ENCODE data around the gene HOXB7.
A peak's percentile ranks its signal among the peaks of the same experiment; 100 is the strongest.

Gene HOXB7

GRCh38 chr17:48630009-48630924 lies 19.4 kb upstream of the HOXB7 start:
- ATAC-seq (ENCODE audit: low read depth) (no peak), DNase-seq (ENCODE audit: low spot score in 2 of 2) (no peak)
- no peak overlapping the region for H3K4me3 Mint-ChIP-seq
- H3K4me1 Mint-ChIP-seq: peaks cover 3% of the 10 kb centered on the region
- no peaks in the 10 kb centered on the region for H3K36me3 Mint-ChIP-seq
- H3K9me3 Mint-ChIP-seq: no peaks in the 10 kb centered on the region
- peaks cover 38% of the 10 kb centered on the region for H3K27me3 Mint-ChIP-seq
- H3K27ac Mint-ChIP-seq: no peak overlapping the region

- Mint-ChIP-seq H3K36me3 (no peaks in the 10 kb centered on the region), H3K27ac (no peak overlapping the region), H3K4me1 (peaks cover 3% of the 10 kb centered on the region), H3K4me3 (no peak overlapping the region), H3K27me3 (peaks cover 36% of the 10 kb centered on the region), H3K9me3 (no peaks in the 10 kb centered on the region)
- no peak for DNase-seq (ENCODE audit: low spot score in 2 of 2)
- no peak for ATAC-seq (ENCODE audit: low read depth)
Measured at GRCh38 chr17:48629411-48629759, 18.6 kb upstream of the HOXB7 start.

- Mint-ChIP-seq H3K9me3 (no peaks in the 10 kb centered on the region), H3K4me1 (peaks cover 3% of the 10 kb centered on the region), H3K4me3 (no peak overlapping the region), H3K27me3 (peaks cover 38% of the 10 kb centered on the region), H3K27ac (no peak overlapping the region), H3K36me3 (no peaks in the 10 kb centered on the region)
- no peak for DNase-seq (ENCODE audit: low spot score in 2 of 2)
- ATAC-seq (ENCODE audit: low read depth): no peak
Measured at GRCh38 chr17:48628649-48629410, 18.0 kb upstream of the HOXB7 start.

GRCh38 chr17:48627623-48628521 lies 17.1 kb upstream of the HOXB7 start:
- Mint-ChIP-seq H3K4me1 (peaks cover 3% of the 10 kb centered on the region), H3K4me3 (no peak overlapping the region), H3K9me3 (no peaks in the 10 kb centered on the region), H3K36me3 (no peaks in the 10 kb centered on the region), H3K27me3 (peaks cover 41% of the 10 kb centered on the region), H3K27ac (no peak overlapping the region)
- no peak for DNase-seq (ENCODE audit: low spot score in 2 of 2)
- ATAC-seq (ENCODE audit: low read depth): no peak

GRCh38 chr17:48627118-48627597 lies 16.3 kb upstream of the HOXB7 start:
- no peaks in the 10 kb centered on the region for H3K36me3 Mint-ChIP-seq
- H3K4me3 Mint-ChIP-seq: no peak overlapping the region
- H3K27me3 Mint-ChIP-seq: peaks cover 44% of the 10 kb centered on the region
- no peaks in the 10 kb centered on the region for H3K9me3 Mint-ChIP-seq
- no peak for DNase-seq (ENCODE audit: low spot score in 2 of 2)
- H3K27ac Mint-ChIP-seq: no peak overlapping the region
- no peak for ATAC-seq (ENCODE audit: low read depth)
- H3K4me1 Mint-ChIP-seq: peaks cover 3% of the 10 kb centered on the region

- DNase-seq (ENCODE audit: low spot score in 2 of 2) (no peak), ATAC-seq (ENCODE audit: low read depth) (peak; percentile 25)
- no peaks in the 10 kb centered on the region for H3K36me3 Mint-ChIP-seq
- H3K27ac Mint-ChIP-seq: peak within 1 kb of the TSS; percentile 82
- no peaks in the 10 kb centered on the region for H3K9me3 Mint-ChIP-seq
- peak within 1 kb of the TSS; percentile 90 for H3K4me3 Mint-ChIP-seq
- H3K4me1 Mint-ChIP-seq: peaks cover 3% of the 10 kb centered on the region
- H3K27me3 Mint-ChIP-seq: peaks cover 47% of the 10 kb centered on the region
Measured at GRCh38 chr17:48626245-48627117, 15.7 kb upstream of the HOXB7 start, which contains the start of gene HOXB9. TSS of gene HOXB9 (minus strand) at chr17:48626358. CDS start at chr17:48626269, 89 bp downstream.

GRCh38 chr17:48625495-48626244 lies 14.9 kb upstream of the HOXB7 start:
- peaks cover 3% of the 10 kb centered on the region for H3K4me1 Mint-ChIP-seq

GRCh38 chr17:48624544-48625494 lies 14.0 kb upstream of the HOXB7 start:
- ATAC-seq (ENCODE audit: low read depth) (no peak), DNase-seq (ENCODE audit: low spot score in 2 of 2) (no peak)
- peaks cover 42% of the 10 kb centered on the region for H3K27me3 Mint-ChIP-seq
- no peak overlapping the region for H3K27ac Mint-ChIP-seq
- no peak overlapping the region for H3K4me3 Mint-ChIP-seq
- no peaks in the 10 kb centered on the region for H3K9me3 Mint-ChIP-seq
- H3K4me1 Mint-ChIP-seq: peaks cover 3% of the 10 kb centered on the region
- H3K36me3 Mint-ChIP-seq: no peaks in the 10 kb centered on the region

More at GRCh38 chr17:48625495-48626244, 14.9 kb upstream of the HOXB7 start:
- Mint-ChIP-seq H3K36me3 (no peaks in the 10 kb centered on the region), H3K27ac (peak overlapping the region; percentile 82), H3K27me3 (peaks cover 48% of the 10 kb centered on the region), H3K9me3 (no peaks in the 10 kb centered on the region), H3K4me3 (peak overlapping the region; percentile 90)
- DNase-seq (ENCODE audit: low spot score in 2 of 2) (peak in 1 of 2 donors; percentile 52), ATAC-seq (ENCODE audit: low read depth) (peak; percentile 68)

- H3K4me3 Mint-ChIP-seq: no peak overlapping the region
- no peaks in the 10 kb centered on the region for H3K36me3 Mint-ChIP-seq
- no peak overlapping the region for H3K27ac Mint-ChIP-seq
- ATAC-seq (ENCODE audit: low read depth): no peak
- H3K9me3 Mint-ChIP-seq: no peaks in the 10 kb centered on the region
- H3K27me3 Mint-ChIP-seq: peaks cover 38% of the 10 kb centered on the region
- peaks cover 3% of the 10 kb centered on the region for H3K4me1 Mint-ChIP-seq
- no peak for DNase-seq (ENCODE audit: low spot score in 2 of 2)
Measured at GRCh38 chr17:48624118-48624517, 13.3 kb upstream of the HOXB7 start.

GRCh38 chr17:48623583-48623982 lies 12.8 kb upstream of the HOXB7 start:
- H3K9me3 Mint-ChIP-seq: no peaks in the 10 kb centered on the region

GRCh38 chr17:48622857-48623256 lies 12.0 kb upstream of the HOXB7 start:
- no peak for DNase-seq (ENCODE audit: low spot score in 2 of 2)
- Mint-ChIP-seq H3K4me1 (peaks cover 6% of the 10 kb centered on the region), H3K36me3 (no peaks in the 10 kb centered on the region), H3K27ac (no peak overlapping the region), H3K4me3 (no peak overlapping the region), H3K9me3 (no peaks in the 10 kb centered on the region), H3K27me3 (peaks cover 41% of the 10 kb centered on the region)
- ATAC-seq (ENCODE audit: low read depth): no peak

More at GRCh38 chr17:48623583-48623982, 12.8 kb upstream of the HOXB7 start:
- no peak for DNase-seq (ENCODE audit: low spot score in 2 of 2)
- peaks cover 4% of the 10 kb centered on the region for H3K4me1 Mint-ChIP-seq
- peaks cover 39% of the 10 kb centered on the region for H3K27me3 Mint-ChIP-seq
- no peaks in the 10 kb centered on the region for H3K36me3 Mint-ChIP-seq
- ATAC-seq (ENCODE audit: low read depth): no peak
- no peak overlapping the region for H3K4me3 Mint-ChIP-seq
- H3K27ac Mint-ChIP-seq: no peak overlapping the region

All from memory B cell (primary cell).